IPS DF 6.9 (cell line): ENCODE data around the gene SLC6A16.
A peak's percentile ranks its signal among the peaks of the same experiment; 100 is the strongest.
"Not testable (repeated sequence)": the region's sequence is repeated elsewhere in the genome, so short reads cannot be mapped to it uniquely, and the experiment has no call there.

Experiments used
- DNase-seq: peaks from one replicate; pipeline ENCODE4 v3.0.0-alpha.2; 2013; ENCODE audit warnings: low read depth, low spot score
- H3K27ac ChIP-seq: one replicate; pipeline ENCODE4 v1.5.1; 2013; ENCODE audit warnings: low read length, control low read depth
- H3K27me3 ChIP-seq: 2 replicates; pipeline ENCODE4 v1.6.1; 2013; ENCODE audit warnings: mild to moderate bottlenecking, low read length; ENCODE audit not compliant: control insufficient read depth, insufficient read depth
- H3K36me3 ChIP-seq: 2 replicates; pipeline ENCODE4 v1.6.1; 2013; ENCODE audit warnings: low read length; ENCODE audit not compliant: control insufficient read depth, insufficient read depth
- H3K4me1 ChIP-seq: 2 replicates; pipeline ENCODE4 v1.6.1; 2013; ENCODE audit warnings: low read length; ENCODE audit not compliant: control insufficient read depth, insufficient read depth
- H3K4me3 ChIP-seq: 2 replicates; pipeline ENCODE4 v1.5.1; 2013; ENCODE audit warnings: mild to moderate bottlenecking, low read length
- H3K9me3 ChIP-seq: 2 replicates; pipeline ENCODE4 v1.6.1; 2013; ENCODE audit warnings: low read length, inconsistent platforms; ENCODE audit not compliant: control insufficient read depth, insufficient read depth
- WGBS: extraction: QIAGEN DNeasy Blood & Tissue Kit; methylation state at CpG from one replicate; pipeline ENCODE4 v1.1.7; 2013; ENCODE audit warnings: mixed read lengths, missing lambda C conversion rate; ENCODE audit not compliant: insufficient read length, insufficient coverage; 5-methylcytosine and 5-hydroxymethylcytosine counted together

The SLC6A16 gene

DNA sequence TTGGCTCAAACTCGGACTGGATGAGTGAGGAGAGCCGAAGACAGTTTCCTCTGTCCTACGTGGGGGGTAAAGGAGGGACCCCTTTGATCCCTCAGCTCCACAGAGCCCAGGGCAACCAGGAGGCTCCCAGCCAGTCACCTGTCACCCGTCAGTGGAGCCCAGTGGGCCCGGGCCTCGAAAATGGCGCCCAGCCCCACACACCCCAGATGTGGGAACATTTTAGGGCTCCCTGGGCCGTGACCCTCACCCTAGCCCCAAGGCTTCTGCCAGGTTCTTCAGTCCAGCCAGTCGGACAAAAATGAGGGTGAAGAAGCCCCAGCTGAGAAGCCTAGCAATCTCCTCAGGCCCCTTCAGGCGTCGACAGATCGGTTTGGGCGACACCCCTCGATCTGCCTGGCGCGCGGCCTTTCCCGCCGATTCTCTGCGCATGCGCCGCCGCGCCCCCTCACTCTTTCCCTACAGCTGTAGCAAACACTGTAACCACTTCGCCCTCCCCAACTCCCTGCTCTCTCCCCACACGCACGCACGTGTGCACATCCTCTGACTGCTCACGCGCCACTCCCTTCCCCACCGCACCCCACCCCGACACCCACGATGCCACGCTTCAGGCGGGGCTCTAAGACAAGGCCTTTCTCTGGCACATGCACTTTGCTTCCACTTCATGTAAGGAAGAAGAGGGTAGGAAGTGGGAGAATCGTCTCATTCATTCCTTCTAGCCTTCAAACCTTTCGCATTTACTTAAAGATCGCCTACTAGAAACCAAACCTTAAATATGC is at the start of gene SLC6A16:
TSS of gene SLC6A16 (minus strand) at position 391 of the 776 bp plus-strand sequence. CDS start 13,844 bp downstream, outside the sequence.
- Histone ChIP-seq H3K4me1 (no peaks in the 10 kb centered on the region), H3K27me3 (no peaks in the 10 kb centered on the region), H3K9me3 (no peaks in the 10 kb centered on the region), H3K36me3 (no peaks in the 10 kb centered on the region), H3K27ac (no peak within 1 kb of the TSS), H3K4me3 (no peak within 1 kb of the TSS)
- WGBS = no CpG with 5 or more reads among the region's 38 CpGs
- DNase-seq = no peak

DNA sequence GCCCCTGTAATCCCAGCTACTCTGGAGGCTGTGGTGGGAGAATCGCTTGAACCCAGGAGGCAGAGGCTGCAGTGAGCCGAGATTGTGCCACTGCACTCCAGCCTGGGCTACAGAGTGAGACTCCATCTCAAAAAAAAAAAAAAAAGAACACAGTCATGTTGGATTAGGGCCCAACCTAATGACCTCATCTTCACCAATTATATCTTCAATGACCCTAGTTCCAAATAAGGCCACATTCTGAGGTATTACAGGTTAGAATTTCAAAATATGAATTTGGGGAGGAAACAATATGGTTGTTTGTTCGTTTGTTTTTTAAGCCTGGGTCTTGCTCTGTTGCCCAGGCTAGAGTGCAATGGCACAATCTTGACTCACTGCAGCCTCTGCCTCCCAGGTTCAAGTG is 48.2 kb upstream of the SLC6A16 start:
- H3K4me3 ChIP-seq, H3K4me1 ChIP-seq, DNase-seq, H3K27ac ChIP-seq, H3K36me3 ChIP-seq, H3K9me3 ChIP-seq, H3K27me3 ChIP-seq: not testable (repeated sequence)
- no CpG with 5 or more reads among the region's 3 CpGs for WGBS

DNA sequence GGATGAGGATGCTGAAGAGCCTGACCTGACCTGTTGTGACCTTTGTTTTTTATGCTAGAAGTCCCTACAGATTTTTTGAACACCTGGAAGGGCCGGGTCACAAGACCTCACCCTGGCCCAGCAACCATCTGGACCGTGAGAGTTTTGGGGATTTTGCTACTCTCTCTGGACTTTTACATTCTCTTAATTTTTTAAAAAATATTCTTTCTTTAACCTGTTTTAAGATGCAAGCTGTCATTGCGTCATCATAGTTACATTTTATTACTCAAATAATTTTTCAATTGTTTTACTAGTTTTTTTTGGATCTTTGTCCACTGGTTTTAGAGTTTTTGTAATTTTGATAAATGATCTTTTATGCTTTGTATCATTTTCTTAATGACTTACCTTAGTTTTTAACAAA is 46.2 kb upstream of the SLC6A16 start:
- no peaks in the 10 kb centered on the region for H3K4me1 ChIP-seq
- no CpG with 5 or more reads among the region's 3 CpGs for WGBS
- no peaks in the 10 kb centered on the region for H3K36me3 ChIP-seq
- no peak overlapping the region for H3K27ac ChIP-seq
- no peak for DNase-seq
- H3K27me3 ChIP-seq = no peaks in the 10 kb centered on the region
- peaks cover 5% of the 10 kb centered on the region for H3K9me3 ChIP-seq
- H3K4me3 ChIP-seq = no peak overlapping the region

DNA sequence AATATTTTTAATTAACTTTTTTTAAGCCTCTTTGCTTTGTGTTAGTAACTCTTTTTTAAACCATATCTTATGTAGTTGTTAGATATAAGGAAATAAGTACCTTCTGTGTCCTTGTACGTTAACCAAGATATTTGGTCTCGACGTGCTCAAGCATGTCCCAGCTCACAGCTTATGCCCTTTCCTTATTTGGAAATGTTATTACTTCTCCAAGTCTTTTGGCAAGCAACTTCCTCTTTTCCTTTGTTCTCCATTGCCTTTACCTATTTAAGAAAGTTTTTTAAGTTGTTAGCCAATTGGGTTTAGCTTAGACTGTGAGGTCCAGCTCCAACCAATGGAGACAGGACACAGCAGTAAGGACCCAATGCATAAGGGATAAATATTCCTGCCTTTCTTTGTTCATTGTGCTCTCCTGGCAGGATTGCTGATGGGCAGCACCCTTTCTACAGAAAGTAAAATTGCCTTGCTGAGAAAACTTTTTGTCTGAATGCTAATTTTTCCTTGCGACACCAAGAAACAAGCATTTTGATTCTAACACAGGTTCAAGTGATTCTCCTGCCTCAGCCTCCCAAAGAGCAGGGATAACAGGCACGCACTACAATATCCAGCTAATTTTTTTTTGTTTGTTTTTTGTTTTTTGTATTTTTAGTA is 43.8 kb upstream of the SLC6A16 start:
- H3K27ac ChIP-seq = no peak overlapping the region
- no peaks in the 10 kb centered on the region for H3K36me3 ChIP-seq
- no peak overlapping the region for H3K4me3 ChIP-seq
- no peak for DNase-seq
- H3K4me1 ChIP-seq = peaks cover 3% of the 10 kb centered on the region; the same call in 1 of the 2 replicates
- no peaks in the 10 kb centered on the region for H3K27me3 ChIP-seq
- peaks cover 5% of the 10 kb centered on the region for H3K9me3 ChIP-seq
- WGBS = no CpG with 5 or more reads among the region's 5 CpGs

DNA sequence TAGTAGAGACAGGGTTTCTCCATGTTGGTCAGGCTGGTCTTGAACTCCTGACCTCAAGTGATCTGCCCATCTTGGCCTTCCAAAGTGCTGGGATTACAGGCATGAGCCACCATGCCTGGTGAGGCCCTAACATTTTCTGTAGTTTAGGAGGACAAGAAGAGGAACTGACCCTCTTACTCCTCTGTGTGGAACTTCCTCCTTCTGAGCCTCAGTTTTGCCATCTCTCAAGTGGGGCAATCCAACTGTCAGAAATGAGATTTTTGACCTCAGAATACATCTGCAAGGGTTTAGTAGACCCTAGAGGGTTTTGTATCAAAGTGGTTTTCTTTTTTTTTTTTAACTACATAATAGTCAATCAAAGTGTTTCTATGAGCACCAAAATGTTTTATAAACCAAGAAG is 41.1 kb upstream of the SLC6A16 start:
- Histone ChIP-seq H3K4me3 (no peak overlapping the region), H3K4me1 (peaks cover 3% of the 10 kb centered on the region; the same call in 1 of the 2 replicates), H3K36me3 (no peaks in the 10 kb centered on the region), H3K27me3 (no peaks in the 10 kb centered on the region), H3K9me3 (peaks cover 5% of the 10 kb centered on the region), H3K27ac (no peak overlapping the region)
- no peak for DNase-seq

DNA sequence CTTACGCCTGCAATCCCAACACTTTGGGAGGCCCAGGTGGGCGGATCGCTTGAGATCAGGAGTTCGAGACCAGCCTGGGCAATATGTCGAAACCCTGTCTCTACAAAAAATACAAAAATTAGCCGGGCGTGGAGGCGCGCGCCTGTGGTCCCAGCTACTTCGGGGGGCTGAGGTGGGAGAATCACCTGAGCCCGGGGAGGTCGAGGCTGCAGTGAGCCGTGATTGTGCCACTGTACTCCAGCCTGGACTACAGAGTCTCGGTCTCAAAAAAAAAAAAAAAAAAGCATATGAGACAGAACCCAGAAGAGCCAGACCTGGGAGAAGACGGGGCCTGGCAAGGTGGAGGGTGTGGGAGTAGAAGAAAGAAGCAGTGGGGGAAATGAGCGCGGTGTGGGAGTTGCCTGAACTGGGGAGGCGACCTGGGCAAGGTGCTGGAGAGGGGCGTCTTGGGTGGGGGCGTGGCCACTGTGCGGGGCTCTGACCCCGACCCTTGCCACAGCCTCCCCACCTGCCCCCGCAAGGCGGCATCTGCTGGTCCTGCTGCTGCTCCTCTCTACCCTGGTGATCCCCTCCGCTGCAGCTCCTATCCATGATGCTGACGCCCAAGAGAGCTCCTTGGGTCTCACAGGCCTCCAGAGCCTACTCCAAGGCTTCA is 39.2 kb upstream of the SLC6A16 start:
- H3K4me3 ChIP-seq = no peak overlapping the region
- no peak for DNase-seq
- no peak overlapping the region for H3K27ac ChIP-seq
- WGBS = no CpG with 5 or more reads among the region's 27 CpGs
- H3K27me3 ChIP-seq = no peaks in the 10 kb centered on the region
- H3K4me1 ChIP-seq = peaks cover 3% of the 10 kb centered on the region; the same call in 1 of the 2 replicates
- H3K36me3 ChIP-seq = peaks cover 4% of the 10 kb centered on the region; the same call in 1 of the 2 replicates
- H3K9me3 ChIP-seq = no peaks in the 10 kb centered on the region

DNA sequence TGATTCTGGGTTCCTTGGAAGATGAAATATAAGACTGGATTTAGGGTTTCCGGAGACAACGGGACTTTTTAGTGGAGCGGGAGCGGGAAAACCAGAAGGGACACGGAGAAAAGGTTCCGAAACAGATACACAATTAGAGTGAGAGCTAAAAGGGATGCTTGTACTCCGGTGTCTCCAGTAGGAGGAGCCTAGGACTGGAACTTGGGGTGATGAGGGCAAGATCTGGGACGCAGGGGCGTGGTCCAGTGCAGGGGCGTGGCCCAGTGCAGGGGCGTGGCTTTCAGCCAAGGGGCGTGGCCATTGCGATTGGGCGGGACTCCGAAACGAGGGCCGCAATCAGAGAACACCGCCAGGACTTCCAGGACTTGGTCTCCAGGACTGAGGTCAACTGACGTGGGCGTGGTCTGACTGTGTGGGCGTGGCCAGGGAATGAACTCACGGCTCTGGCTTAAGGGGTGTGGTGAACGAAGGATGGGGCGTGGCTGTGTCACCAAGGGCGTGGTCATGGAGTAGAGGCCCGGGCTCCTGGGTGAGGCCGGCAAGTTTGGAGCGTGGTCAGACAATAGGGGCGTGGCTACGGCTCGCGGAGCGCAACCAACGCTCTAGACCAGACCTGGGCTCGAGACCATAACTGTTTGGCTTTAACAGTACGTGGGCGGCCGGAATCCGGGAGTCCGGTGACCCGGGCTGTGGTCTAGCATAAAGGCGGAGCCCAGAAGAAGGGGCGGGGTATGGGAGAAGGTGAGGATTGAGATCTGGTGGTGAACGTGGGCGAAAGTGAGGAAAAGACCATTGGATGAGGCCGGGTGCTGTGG is 38.5 kb upstream of the SLC6A16 start, which contains the start of gene DKKL1:
TSS of gene DKKL1 (plus strand) at position 610 of the 815 bp plus-strand sequence. CDS start at position 732, 122 bp downstream.
- peak; percentile 96 for DNase-seq
- H3K27ac ChIP-seq = no peak within 1 kb of the TSS
- no peaks in the 10 kb centered on the region for H3K9me3 ChIP-seq
- H3K4me1 ChIP-seq = peaks cover 3% of the 10 kb centered on the region; the same call in 1 of the 2 replicates
- WGBS = no CpG with 5 or more reads among the region's 46 CpGs
- peak within 1 kb of the TSS; percentile 10; the same call in 1 of the 2 replicates for H3K4me3 ChIP-seq
- peaks cover 6% of the 10 kb centered on the region; the same call in 1 of the 2 replicates for H3K36me3 ChIP-seq
- no peaks in the 10 kb centered on the region for H3K27me3 ChIP-seq

DNA sequence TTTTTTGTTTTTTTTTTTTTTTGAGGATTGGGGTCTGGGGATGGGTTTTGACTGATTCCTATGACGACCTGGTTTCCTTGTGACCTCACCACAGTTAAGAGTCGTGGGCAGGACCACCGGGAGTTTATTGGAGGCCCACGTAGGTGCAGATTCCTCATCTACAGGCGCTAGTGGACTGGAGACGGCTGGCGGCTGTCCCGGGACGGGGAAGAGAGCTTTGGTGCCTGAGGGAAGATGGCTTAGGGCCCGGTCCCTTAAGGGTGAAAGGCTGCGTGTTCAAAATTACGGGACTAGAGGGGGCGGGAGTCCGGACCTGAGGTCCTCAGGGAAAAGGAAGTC is 37.9 kb upstream of the SLC6A16 start:
- Histone ChIP-seq H3K27me3 (no peaks in the 10 kb centered on the region), H3K36me3 (peaks cover 10% of the 10 kb centered on the region; the same call in 1 of the 2 replicates), H3K27ac (no peak overlapping the region), H3K9me3 (no peaks in the 10 kb centered on the region), H3K4me1 (peaks cover 3% of the 10 kb centered on the region; the same call in 1 of the 2 replicates), H3K4me3 (peak overlapping the region; percentile 10; the same call in 1 of the 2 replicates)
- WGBS = no CpG with 5 or more reads among the region's 14 CpGs
- no peak for DNase-seq

DNA sequence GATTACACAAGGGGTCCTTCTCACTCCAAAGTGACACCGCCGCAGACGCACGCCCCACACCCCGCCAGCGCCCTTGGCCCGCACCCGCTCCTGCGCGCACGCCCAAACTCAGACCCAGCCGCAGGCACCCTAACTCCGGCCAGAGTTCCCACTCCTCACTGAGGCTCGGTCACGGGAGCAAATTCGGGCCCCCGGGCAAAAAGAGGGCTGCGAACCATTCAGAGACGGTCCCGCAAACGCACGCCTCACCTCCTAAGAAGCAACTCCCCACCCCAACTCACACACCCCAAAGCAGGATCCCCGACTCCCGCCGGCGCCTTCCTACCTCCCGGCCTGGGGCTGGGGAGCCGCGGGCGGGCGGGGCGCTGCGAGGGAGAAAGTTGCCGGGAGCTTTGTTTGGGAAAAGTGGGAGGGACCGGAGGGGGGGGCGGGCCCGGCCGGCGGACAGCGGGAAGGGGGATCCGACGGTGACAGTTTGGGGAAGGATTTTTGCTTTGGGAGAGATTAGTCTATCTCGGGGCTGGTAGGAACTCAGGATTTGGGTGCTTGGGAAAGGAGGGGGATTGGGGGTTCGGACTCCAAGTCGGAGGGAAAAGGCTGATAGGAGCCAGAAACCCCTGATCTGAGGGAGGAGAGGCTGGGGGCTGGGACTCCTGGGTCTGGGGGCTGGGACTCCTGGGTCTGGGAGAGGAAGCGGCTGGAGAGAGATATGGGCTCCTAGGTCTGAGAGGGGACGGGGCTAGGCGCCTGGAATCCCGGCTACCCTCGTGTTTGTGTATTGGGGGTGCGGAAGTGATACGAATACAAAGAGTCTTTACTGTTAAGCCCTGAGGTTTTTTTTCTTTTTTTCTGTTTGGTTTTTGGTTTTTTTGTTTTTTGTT is 37.3 kb upstream of the SLC6A16 start, which contains the start of gene TEAD2:
TSS of gene TEAD2 (minus strand) at position 369 of the 881 bp plus-strand sequence. CDS start 2,341 bp downstream, outside the sequence.
- Histone ChIP-seq H3K36me3 (peaks cover 15% of the 10 kb centered on the region; the same call in 1 of the 2 replicates), H3K27me3 (no peaks in the 10 kb centered on the region), H3K27ac (no peak within 1 kb of the TSS), H3K4me3 (peak within 1 kb of the TSS; percentile 67), H3K9me3 (no peaks in the 10 kb centered on the region), H3K4me1 (peaks cover 3% of the 10 kb centered on the region; the same call in 1 of the 2 replicates)
- no peak for DNase-seq
- no CpG with 5 or more reads among the region's 52 CpGs for WGBS
